ENCODE measurements around the gene ARRB1. TPM values are rescaled to one million over a fixed set of nuclear protein-coding genes. Genes with fewer than 3 reads are reported as not detected.

The ARRB1 gene
- total and polyA plus RNA-seq, 10 of the 15 experiments (the other 5 are each of a cell fraction or from before 2014, with no cell fraction given), result 0.39 to 12.9 (median 1.7) TPM

DNA sequence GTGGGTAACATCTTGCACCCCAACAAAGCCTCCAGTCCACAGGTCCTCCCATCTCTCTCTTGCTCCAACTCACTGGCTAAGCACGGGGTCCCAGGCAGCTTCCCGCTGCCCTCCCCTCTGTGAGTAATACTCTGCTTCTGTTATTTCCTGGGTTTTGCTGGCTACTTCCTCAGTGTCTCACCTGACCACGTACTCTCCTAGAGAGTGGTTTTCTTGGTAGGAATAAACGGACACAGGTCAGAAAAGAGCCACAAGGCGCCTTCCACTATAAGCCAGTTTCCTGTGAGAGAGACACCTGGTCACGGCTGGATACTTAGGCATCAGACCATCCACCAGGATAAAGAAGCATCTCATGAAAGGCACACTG lies 36.0 kb downstream of the ARRB1 start:
- no TSS peak for BruUV-seq (replicated peaks)
- POLR2A ChIA-PET, result interaction anchor here (0.6 kb wide), 1 partner anchor 14 kb away, joined by 6 read pairs; no protein-coding TSS in a partner anchor
- H3K9ac ChIP-seq (ENCODE audit: control insufficient read depth, insufficient read depth, low read length), result no peak overlapping the region
- H3K27ac ChIP-seq (ENCODE audit: control insufficient read depth, insufficient read depth), result no peak overlapping the region
- no peaks in the 10 kb centered on the region for H3K4me1 ChIP-seq (ENCODE audit: control insufficient read depth, insufficient read depth, low read length)
- H3K27me3 ChIP-seq (replicated peaks in 1 of 2; ENCODE audit: control insufficient read depth in 2 of 2, insufficient read depth in 2 of 2, low read length in 1 of 2), result no peaks in the 10 kb centered on the region
- H3K9me3 ChIP-seq (replicated peaks; ENCODE audit: control insufficient read depth, insufficient read depth, low read length), result no peaks in the 10 kb centered on the region
- CTCF ChIA-PET, result no interaction called here
- H3K4me3 ChIP-seq, result no peak overlapping the region
- SMC1A ChIA-PET (ENCODE audit: uncharacterized antibody, unreplicated experiment), result interaction anchor here (1.1 kb wide), 1 partner anchor 73 kb away, joined by 3 read pairs; no protein-coding TSS in a partner anchor
- 12% methylated on average over 6 of the region's 6 CpGs for WGBS (ENCODE audit: insufficient coverage, insufficient replicate concordance, low lambda C conversion rate, missing lambda C conversion rate)
- H2AFZ ChIP-seq (ENCODE audit: control insufficient read depth, low read depth, low read length), result no peak overlapping the region
- no peak for DNase-seq (ENCODE audit: low read depth, low spot score)
- H3K4me2 ChIP-seq (ENCODE audit: control insufficient read depth, insufficient read depth), result no peak overlapping the region
- no peaks in the 10 kb centered on the region for H3K36me3 ChIP-seq (ENCODE audit: control insufficient read depth in 2 of 2, insufficient read depth in 2 of 2, low read length in 1 of 2)
- FAIRE-seq, result no peak
- intact Hi-C loops (cut with micrococcal nuclease; ENCODE audit: unreplicated experiment), result no loop called here
- no peaks in the 10 kb centered on the region for H4K20me1 ChIP-seq (ENCODE audit: control insufficient read depth, insufficient read depth)
- no peak for ATAC-seq
- no peaks in the 10 kb centered on the region for H3K79me2 ChIP-seq (ENCODE audit: control insufficient read depth, insufficient read depth, low read length)
- RAD21 ChIA-PET (ENCODE audit: unreplicated experiment), result no interaction called here
- TF ChIP-seq RFX5 (IDR thresholded peaks at IDR 0.05; ENCODE audit: low read depth, low read length) (no peak), KAT2A (conservative IDR thresholded peaks at IDR 0.05; ENCODE audit: control insufficient read depth, low read depth, low read length) (no peak), RAD51 (IDR thresholded peaks at IDR 0.05) (no peak), IRF4 (IDR thresholded peaks at IDR 0.05; ENCODE audit: low read depth, low read length) (no peak), ESRRA (IDR thresholded peaks at IDR 0.05; ENCODE audit: low read length) (no peak), BMI1 (IDR thresholded peaks at IDR 0.05; ENCODE audit: borderline replicate concordance) (no peak), MXI1 (IDR thresholded peaks at IDR 0.05; ENCODE audit: low read depth, low read length) (no peak), KLF5 (IDR thresholded peaks at IDR 0.05; ENCODE audit: partially characterized antibody) (no peak), NRF1 (conservative IDR thresholded peaks at IDR 0.05; ENCODE audit: low read depth, low read length) (no peak), HDAC2 (IDR thresholded peaks at IDR 0.05) (no peak), MYC (IDR thresholded peaks at IDR 0.05; ENCODE audit: insufficient read depth, insufficient read length, insufficient replicate concordance, low read length, severe bottlenecking) (no peak), POLR2A (IDR thresholded peaks at IDR 0.05; ENCODE audit: low read depth, low read length) (no peak)
- TF ChIP-seq, protein P1, sequence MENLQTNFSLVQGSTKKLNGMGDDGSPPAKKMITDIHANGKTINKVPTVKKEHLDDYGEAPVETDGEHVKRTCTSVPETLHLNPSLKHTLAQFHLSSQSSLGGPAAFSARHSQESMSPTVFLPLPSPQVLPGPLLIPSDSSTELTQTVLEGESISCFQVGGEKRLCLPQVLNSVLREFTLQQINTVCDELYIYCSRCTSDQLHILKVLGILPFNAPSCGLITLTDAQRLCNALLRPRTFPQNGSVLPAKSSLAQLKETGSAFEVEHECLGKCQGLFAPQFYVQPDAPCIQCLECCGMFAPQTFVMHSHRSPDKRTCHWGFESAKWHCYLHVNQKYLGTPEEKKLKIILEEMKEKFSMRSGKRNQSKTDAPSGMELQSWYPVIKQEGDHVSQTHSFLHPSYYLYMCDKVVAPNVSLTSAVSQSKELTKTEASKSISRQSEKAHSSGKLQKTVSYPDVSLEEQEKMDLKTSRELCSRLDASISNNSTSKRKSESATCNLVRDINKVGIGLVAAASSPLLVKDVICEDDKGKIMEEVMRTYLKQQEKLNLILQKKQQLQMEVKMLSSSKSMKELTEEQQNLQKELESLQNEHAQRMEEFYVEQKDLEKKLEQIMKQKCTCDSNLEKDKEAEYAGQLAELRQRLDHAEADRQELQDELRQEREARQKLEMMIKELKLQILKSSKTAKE (IDR thresholded peaks at IDR 0.05; ENCODE audit: low read depth, poor library complexity, severe bottlenecking), result no peak
- TF ChIP-seq, protein P2, sequence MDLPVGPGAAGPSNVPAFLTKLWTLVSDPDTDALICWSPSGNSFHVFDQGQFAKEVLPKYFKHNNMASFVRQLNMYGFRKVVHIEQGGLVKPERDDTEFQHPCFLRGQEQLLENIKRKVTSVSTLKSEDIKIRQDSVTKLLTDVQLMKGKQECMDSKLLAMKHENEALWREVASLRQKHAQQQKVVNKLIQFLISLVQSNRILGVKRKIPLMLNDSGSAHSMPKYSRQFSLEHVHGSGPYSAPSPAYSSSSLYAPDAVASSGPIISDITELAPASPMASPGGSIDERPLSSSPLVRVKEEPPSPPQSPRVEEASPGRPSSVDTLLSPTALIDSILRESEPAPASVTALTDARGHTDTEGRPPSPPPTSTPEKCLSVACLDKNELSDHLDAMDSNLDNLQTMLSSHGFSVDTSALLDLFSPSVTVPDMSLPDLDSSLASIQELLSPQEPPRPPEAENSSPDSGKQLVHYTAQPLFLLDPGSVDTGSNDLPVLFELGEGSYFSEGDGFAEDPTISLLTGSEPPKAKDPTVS (IDR thresholded peaks at IDR 0.05; ENCODE audit: low read depth, low read length), result no peak
- TF ChIP-seq, protein P3, sequence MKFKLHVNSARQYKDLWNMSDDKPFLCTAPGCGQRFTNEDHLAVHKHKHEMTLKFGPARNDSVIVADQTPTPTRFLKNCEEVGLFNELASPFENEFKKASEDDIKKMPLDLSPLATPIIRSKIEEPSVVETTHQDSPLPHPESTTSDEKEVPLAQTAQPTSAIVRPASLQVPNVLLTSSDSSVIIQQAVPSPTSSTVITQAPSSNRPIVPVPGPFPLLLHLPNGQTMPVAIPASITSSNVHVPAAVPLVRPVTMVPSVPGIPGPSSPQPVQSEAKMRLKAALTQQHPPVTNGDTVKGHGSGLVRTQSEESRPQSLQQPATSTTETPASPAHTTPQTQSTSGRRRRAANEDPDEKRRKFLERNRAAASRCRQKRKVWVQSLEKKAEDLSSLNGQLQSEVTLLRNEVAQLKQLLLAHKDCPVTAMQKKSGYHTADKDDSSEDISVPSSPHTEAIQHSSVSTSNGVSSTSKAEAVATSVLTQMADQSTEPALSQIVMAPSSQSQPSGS (IDR thresholded peaks at IDR 0.05; ENCODE audit: low read length), result no peak
- in situ Hi-C loops (cut with MboI), result no loop called here

All from GM12878 (cell line).